Lung (tissue), 12 donors: Measurements from ENCODE around the gene DDAH2. TPM values are rescaled to one million over a fixed set of nuclear protein-coding genes. Genes with fewer than 3 reads are reported as not detected.
A peak's percentile ranks its signal among the peaks of the same experiment; 100 is the strongest.

Source experiments
- ATAC-seq: fragments of 200-7000 bp; cut with Tn5 transposase; one replicate; pipeline ENCODE4 v1.9.1; 2020; ENCODE audit warnings: moderate number of reproducible peaks; ENCODE audit not compliant: insufficient read depth, low FRiP score
- DNase-seq, 3 donors: peaks; one replicate each; pipeline ENCODE4 v3.0.0-alpha.2; 2013 to 2017
- H3K27ac ChIP-seq, 2 donors: one replicate each; pipeline ENCODE4 v1.5.1; 2013; ENCODE audit warnings: mild to moderate bottlenecking in 2 of 2, moderate library complexity in 2 of 2, control low read depth in 1 of 2, inconsistent platforms in 1 of 2, low read depth in 1 of 2, low read length in 1 of 2
- H3K27me3 ChIP-seq, 3 donors: one replicate each; pipeline ENCODE4 v1.5.1; 2013; ENCODE audit warnings: low read length in 2 of 3; ENCODE audit not compliant: control insufficient read depth in 3 of 3, insufficient read depth in 3 of 3
- H3K36me3 ChIP-seq, 4 donors: one replicate each; pipeline ENCODE4 v1.5.1; 2013; ENCODE audit warnings: low read length in 4 of 4, mild to moderate bottlenecking in 1 of 4, moderate library complexity in 1 of 4; ENCODE audit not compliant: control insufficient read depth in 4 of 4, insufficient read depth in 4 of 4
- H3K4me1 ChIP-seq, 5 donors: one replicate each; pipeline ENCODE4 v1.5.1; 2013; ENCODE audit warnings: low read length in 5 of 5, mild to moderate bottlenecking in 2 of 5, moderate library complexity in 1 of 5; ENCODE audit not compliant: control insufficient read depth in 5 of 5, insufficient read depth in 5 of 5
- H3K4me3 ChIP-seq: one replicate; pipeline ENCODE4 v1.5.1; 2013; ENCODE audit warnings: mild to moderate bottlenecking, control low read depth, moderate library complexity
- H3K9ac ChIP-seq, 2 donors: one replicate each; pipeline ENCODE4 v1.5.1; 2013; ENCODE audit warnings: low read length in 2 of 2, control low read depth in 1 of 2; ENCODE audit not compliant: insufficient read depth in 1 of 2
- H3K9me3 ChIP-seq, 4 donors: one replicate each; pipeline ENCODE4 v1.5.1; 2013; ENCODE audit warnings: low read length in 3 of 4, mild to moderate bottlenecking in 1 of 4, moderate library complexity in 1 of 4; ENCODE audit not compliant: control insufficient read depth in 4 of 4, insufficient read depth in 3 of 4
- WGBS, 2 donors: extraction: QIAGEN DNeasy Blood & Tissue Kit; methylation state at CpG; one replicate each; pipeline ENCODE4 v1.1.7; 2013; 5-methylcytosine and 5-hydroxymethylcytosine counted together
- polyA plus RNA-seq, 2 donors: library from polyadenylated mRNA; stranded (reverse); fragments of 200-250 nt; gene quantifications; one replicate each; pipeline ENCODE4 v1.2.1, GENCODE V29; 2013
- total RNA-seq, 2 donors: library from RNA; depleted of rRNA in 1 of 2; stranded (reverse); fragments of >200 nt in 1 of 2; gene quantifications; one replicate each; pipeline ENCODE4 v1.2.1, GENCODE V29; 2014 to 2021
- TF ChIP-seq, protein P1 (sequence below): IDR thresholded peaks from 2 replicates; pipeline ENCODE4 v1.5.1; 2012; ENCODE audit warnings: mild to moderate bottlenecking; ENCODE audit errors: control extremely low read depth, extremely low read depth
- donor health status: control.
- donor health status: control.
- donor health status: Bipolar disorder and iron deficiency.
- donor health status: healthy.
- donor health status: DM: yes; HTN: yes; CAD: no.

Gene DDAH2
- total and polyA plus RNA-seq, 4 donors = 60.3 to 130 (median 91.3) TPM

DNA sequence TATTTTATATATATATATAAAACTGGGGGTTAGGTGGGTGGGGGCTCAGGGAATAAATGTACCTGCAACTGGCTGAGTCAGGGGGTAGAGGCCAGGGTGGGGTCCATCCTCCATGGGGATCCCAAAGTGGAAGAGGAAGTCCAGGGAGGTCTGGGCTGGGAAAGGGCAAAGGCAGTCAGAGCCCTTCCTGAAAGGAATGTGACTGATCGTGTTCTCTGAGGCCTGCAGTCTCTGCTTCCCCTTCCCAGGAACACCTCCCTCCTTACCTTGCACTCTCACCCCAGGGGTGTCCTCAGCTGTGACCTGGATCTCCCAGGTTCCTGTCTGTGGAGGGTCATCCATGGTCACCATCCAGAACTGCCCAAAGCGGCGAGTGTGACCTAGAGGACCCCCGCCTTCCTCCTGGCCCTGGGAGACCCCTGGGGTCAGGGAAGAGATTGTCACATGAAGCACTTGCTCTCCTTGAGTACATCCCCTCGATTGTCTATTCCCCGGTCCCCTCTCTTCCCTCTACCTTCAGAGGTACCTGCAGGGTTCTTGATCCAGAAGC is 38.1 kb upstream of the DDAH2 start:
- DNase-seq (no peak), ATAC-seq (no peak)
- Histone ChIP-seq H3K4me1 (peaks cover 0 to 6% (median 0%) of the 10 kb centered on the region in 5 donors), H3K27me3 (no peaks in the 10 kb centered on the region), H3K9me3 (peaks cover 0 to 2% (median 0%) of the 10 kb centered on the region in 4 donors), H3K27ac (no peak overlapping the region), H3K36me3 (no peaks in the 10 kb centered on the region), H3K9ac (no peak overlapping the region), H3K4me3 (no peak overlapping the region)
- 79 to 82% methylated on average over 6 of the region's 6 CpGs for WGBS, 2 donors
- TF ChIP-seq, protein P1, sequence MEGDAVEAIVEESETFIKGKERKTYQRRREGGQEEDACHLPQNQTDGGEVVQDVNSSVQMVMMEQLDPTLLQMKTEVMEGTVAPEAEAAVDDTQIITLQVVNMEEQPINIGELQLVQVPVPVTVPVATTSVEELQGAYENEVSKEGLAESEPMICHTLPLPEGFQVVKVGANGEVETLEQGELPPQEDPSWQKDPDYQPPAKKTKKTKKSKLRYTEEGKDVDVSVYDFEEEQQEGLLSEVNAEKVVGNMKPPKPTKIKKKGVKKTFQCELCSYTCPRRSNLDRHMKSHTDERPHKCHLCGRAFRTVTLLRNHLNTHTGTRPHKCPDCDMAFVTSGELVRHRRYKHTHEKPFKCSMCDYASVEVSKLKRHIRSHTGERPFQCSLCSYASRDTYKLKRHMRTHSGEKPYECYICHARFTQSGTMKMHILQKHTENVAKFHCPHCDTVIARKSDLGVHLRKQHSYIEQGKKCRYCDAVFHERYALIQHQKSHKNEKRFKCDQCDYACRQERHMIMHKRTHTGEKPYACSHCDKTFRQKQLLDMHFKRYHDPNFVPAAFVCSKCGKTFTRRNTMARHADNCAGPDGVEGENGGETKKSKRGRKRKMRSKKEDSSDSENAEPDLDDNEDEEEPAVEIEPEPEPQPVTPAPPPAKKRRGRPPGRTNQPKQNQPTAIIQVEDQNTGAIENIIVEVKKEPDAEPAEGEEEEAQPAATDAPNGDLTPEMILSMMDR = no peak

DNA sequence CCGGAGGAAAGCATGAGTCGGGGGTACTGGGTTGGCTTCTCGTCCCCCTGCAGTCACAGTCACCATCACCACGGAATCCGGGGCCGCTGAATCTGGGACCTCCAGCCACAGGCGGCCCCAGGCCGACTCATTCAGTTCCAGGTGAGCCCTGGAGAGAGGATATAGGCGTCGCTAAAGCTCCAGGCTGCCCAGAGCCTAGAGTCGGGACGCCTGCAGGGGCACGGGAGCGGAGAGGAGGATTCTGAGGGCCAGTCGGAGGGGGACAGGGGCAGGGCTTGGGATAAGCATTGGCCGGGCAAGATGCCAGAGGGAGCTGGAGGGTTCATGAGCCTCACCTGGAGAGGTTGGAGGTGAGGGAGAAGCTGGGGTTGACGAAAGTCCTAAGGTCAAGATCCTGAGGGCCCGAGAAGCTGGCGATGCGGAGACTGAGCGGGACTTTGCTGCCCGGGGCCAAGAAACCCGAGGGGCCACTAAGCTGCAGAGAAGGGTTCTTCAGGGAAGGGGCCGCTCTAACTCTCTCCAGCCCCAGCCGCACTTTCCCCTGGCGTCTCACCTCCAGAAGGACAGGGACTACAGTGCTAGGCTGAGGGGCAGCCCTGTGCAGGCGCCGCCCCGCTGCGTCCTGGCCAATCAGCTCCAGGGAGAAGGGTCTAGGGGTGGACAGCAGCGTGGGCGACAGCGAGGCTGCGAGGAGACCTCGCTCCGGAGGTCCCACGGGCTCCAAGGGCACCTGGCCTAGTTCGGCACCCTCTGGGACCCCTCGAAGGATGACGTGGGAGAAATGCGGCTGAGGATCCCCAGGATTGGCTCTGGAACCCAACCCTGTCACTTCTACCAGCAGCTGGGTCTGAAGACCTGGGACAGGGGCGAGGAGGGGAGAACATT is 37.1 kb upstream of the DDAH2 start:
- Histone ChIP-seq H3K36me3 (no peaks in the 10 kb centered on the region), H3K27me3 (no peaks in the 10 kb centered on the region), H3K4me1 (peaks cover 0 to 6% (median 0%) of the 10 kb centered on the region in 5 donors), H3K27ac (no peak overlapping the region), H3K9ac (peak overlapping the region in 1 of 2 donors; percentile 39), H3K9me3 (peaks cover 0 to 2% (median 0%) of the 10 kb centered on the region in 4 donors), H3K4me3 (no peak overlapping the region)
- TF ChIP-seq, protein P1 = no peak
- WGBS, 2 donors = 62% methylated on average over 42 of the region's 42 CpGs
- DNase-seq (peak; percentile 26 to 35 (median 30)), ATAC-seq (no peak)

DNA sequence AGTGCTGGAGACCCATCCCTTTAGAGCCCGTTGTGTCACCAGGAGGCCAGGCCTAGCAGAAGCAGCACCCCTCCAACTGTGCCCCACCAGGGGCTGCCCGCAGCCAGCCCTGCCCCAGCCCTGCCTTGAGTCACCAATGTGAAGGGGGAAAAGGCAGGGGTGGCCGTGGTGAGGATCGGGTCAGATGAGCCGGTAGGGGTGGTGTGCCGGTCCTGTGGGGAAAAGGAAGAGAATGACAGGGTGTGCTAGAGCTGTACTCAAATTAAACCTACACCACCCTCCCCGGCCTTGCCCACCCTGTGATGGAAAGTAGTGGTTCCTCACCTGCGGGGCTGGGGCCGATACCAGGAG is 36.4 kb upstream of the DDAH2 start:
- H3K4me1 ChIP-seq = peaks cover 0 to 6% (median 0%) of the 10 kb centered on the region in 5 donors
- no peak overlapping the region for H3K4me3 ChIP-seq
- no peaks in the 10 kb centered on the region for H3K27me3 ChIP-seq
- TF ChIP-seq, protein P1 = no peak
- H3K36me3 ChIP-seq = no peaks in the 10 kb centered on the region
- H3K27ac ChIP-seq = no peak overlapping the region
- 84 to 88% methylated on average over 9 of the region's 9 CpGs for WGBS, 2 donors
- H3K9me3 ChIP-seq = peaks cover 0 to 2% (median 0%) of the 10 kb centered on the region in 4 donors
- H3K9ac ChIP-seq = no peak overlapping the region
- ATAC-seq (no peak), DNase-seq (no peak)
